ENCODE measurements around the gene PCSK7.
"Not testable (repeated sequence)": the region's sequence is repeated elsewhere in the genome, so short reads cannot be mapped to it uniquely, and the experiment has no call there.

PCSK7 gene

DNA sequence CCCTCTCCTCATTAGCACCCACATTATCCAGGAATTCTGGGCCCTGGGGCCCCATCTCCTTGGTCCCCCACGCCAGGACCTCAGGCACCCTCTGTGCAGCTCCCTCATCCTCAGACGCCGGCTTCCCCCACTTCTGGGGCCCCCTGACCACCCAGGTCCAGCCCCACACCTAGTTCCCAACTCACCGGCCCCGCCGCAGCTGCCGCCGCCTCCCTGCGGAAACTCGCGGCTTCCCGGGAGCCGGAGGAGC is at the start of gene PCSK7:
PCSK7 (minus strand) TSS at position 232 of the 250 bp plus-strand sequence. CDS start 2,229 bp downstream, outside the sequence.
- no peak for TF ChIP-seq CTCF (IDR thresholded peaks at IDR 0.05; ENCODE audit: low read depth, low read length, missing control alignments)
- peak within 1 kb of the TSS; percentile 97 for H3K4me3 ChIP-seq (ENCODE audit: low read depth, low read length)
- DNase-seq (ENCODE audit: low read depth): no peak
- in situ Hi-C loops (cut with HindIII; ENCODE audit: low sequenced_read_pairs): no loop called here

- no peak for TF ChIP-seq CTCF (IDR thresholded peaks at IDR 0.05; ENCODE audit: low read depth, low read length, missing control alignments)
- H3K4me3 ChIP-seq (ENCODE audit: low read depth, low read length): no peak overlapping the region
- in situ Hi-C loops (cut with HindIII; ENCODE audit: low sequenced_read_pairs): no loop called here
- peak; percentile 91 for DNase-seq (ENCODE audit: low read depth)
Observed at GRCh38 chr11:117281159-117281558, 49.3 kb upstream of the PCSK7 start.

DNA sequence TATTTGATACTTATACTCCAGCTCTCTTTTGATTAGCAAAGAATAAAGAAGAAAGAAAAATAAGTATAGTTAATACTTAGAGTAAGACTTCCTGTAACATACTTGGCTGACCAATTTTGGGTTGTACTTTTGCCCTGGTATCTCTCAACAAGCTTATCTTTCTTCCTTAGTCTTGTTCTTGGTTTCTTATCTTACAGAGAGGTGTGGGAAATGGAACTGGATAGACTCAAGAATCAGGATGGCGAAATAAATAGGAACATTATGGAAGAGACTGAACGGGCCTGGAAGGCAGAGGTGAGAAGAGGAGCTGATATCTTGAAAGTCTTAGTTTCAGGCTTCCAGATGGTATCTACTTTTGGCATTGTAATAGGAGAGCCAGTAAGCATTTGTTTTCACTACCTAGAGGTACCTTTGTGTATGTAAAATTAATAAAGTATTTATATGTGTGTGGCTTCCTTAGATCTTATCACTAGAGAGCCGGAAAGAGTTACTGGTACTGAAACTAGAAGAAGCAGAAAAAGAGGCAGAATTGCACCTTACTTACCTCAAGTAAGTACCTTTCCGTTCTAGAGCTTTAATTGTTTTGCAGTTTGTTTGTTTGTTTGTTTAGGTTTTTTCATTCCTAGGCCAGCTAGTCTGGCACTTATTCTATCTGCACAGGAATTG is 48.0 kb upstream of the PCSK7 start:
- no peak for TF ChIP-seq CTCF (IDR thresholded peaks at IDR 0.05; ENCODE audit: low read depth, low read length, missing control alignments)
- H3K4me3 ChIP-seq (ENCODE audit: low read depth, low read length): no peak overlapping the region
- no peak for DNase-seq (ENCODE audit: low read depth)
- in situ Hi-C loops (cut with HindIII; ENCODE audit: low sequenced_read_pairs): loop anchor here (5.0 kb wide), 1 partner anchor 38 kb away; no protein-coding TSS in a partner anchor

DNA sequence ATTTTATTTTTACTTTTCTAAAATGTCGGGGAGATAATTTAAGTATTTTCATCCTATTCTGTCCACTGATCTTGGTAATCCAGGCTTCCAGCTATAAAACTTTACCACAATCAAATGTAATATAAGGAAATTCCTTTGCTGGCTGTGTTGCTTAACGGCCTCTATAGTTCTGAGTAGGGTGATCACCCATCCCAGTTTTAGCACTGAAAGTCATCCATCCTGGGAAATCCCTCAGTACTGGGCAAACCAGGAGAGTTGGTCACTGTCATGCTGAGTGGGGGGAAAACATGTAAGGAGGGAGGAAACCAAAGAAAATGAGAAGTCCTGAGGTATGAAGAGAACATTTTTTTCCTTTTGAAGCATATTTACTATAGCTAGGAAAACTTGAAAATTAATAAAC is 46.5 kb upstream of the PCSK7 start:
- TF ChIP-seq CTCF (IDR thresholded peaks at IDR 0.05; ENCODE audit: low read depth, low read length, missing control alignments): no peak
- in situ Hi-C loops (cut with HindIII; ENCODE audit: low sequenced_read_pairs): loop anchor here (5.0 kb wide), 1 partner anchor 36 kb away; no protein-coding TSS in a partner anchor
- H3K4me3 ChIP-seq (ENCODE audit: low read depth, low read length): no peak overlapping the region
- no peak for DNase-seq (ENCODE audit: low read depth)

DNA sequence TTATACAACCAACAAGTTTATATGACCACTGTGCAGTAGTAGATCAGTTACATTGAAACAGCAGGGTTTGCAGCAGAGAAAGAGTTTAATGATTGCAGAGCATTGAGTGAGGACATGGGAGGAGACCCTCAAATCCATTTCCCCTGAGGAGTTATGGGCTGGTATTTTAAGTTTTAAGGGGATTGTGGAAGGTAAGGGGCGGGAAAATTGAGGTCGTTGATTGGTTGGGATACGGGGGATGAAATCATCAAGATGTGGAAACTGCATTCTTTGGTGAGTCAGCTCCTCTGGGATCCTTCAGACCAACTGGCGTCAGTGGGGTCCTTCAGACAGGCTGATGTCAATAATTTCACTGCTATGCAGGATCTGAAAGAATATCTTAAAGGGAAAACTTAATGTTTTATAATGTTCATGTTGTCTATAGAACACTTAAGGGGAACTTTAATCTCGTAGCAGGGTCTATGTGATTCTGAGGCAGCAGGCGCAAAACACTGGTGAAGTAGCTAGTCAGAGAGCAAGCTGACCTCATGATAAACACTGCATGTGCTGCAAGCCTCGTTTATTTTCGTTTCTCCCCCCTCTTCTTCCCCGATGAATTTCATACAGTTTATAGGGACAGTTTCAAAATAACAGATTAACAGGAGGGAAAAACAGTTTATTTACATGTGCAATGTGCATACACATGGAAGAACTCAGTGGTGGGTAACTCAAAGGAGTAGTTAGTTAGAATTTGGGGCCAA is 41.8 kb upstream of the PCSK7 start:
- DNase-seq (ENCODE audit: low read depth): peak; percentile 22
- no peak overlapping the region for H3K4me3 ChIP-seq (ENCODE audit: low read depth, low read length)
- no peak for TF ChIP-seq CTCF (IDR thresholded peaks at IDR 0.05; ENCODE audit: low read depth, low read length, missing control alignments)
- in situ Hi-C loops (cut with HindIII; ENCODE audit: low sequenced_read_pairs): no loop called here

- in situ Hi-C loops (cut with HindIII; ENCODE audit: low sequenced_read_pairs); DNase-seq (ENCODE audit: low read depth); H3K4me3 ChIP-seq (ENCODE audit: low read depth, low read length): not testable (repeated sequence)
Observed at GRCh38 chr11:117272175-117272574, 40.3 kb upstream of the PCSK7 start.

DNA sequence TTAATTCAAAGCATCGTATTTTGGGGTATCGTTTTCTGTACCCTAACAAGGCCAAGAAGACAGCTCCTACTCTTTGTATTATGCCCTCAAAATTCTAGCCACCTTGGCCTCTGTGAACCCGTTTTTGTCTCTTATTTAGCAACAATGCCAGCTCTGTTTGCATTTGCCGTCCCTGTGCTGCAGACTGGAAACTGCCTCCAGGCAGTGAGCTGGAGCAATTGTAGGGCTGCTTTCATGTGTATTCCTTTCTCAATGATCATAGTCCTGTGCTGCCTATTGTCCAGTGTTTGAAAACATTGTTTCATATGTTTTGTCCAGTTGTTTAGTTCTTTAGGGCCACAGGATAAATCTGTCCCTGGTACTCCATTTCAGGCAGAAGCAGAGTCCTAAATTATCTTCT is 39.3 kb upstream of the PCSK7 start:
- in situ Hi-C loops (cut with HindIII; ENCODE audit: low sequenced_read_pairs): no loop called here
- H3K4me3 ChIP-seq (ENCODE audit: low read depth, low read length): no peak overlapping the region
- TF ChIP-seq CTCF (IDR thresholded peaks at IDR 0.05; ENCODE audit: low read depth, low read length, missing control alignments): no peak
- no peak for DNase-seq (ENCODE audit: low read depth)
